GM18499 (cell line): Measurements from ENCODE around the gene PZP.
"Not testable (repeated sequence)": the region's sequence is repeated elsewhere in the genome, so short reads cannot be mapped to it uniquely, and the experiment has no call there.

Experiments used
- ATAC-seq: cut with Tn5 transposase; IDR thresholded peaks from one replicate; pipeline ENCODE4 v1.9.1; 2021; ENCODE audit warnings: moderate number of reproducible peaks; ENCODE audit not compliant: insufficient read depth, unreplicated experiment

Gene PZP

GRCh38 chr12:9198012-9198411 is 10.2 kb downstream of the PZP start:
- ATAC-seq = no peak

GRCh38 chr12:9184276-9184675 is 23.9 kb downstream of the PZP start:
- ATAC-seq = no peak

- no peak for ATAC-seq
These were observed 27.4 kb downstream of the PZP start for GRCh38 chr12:9180810-9181209.

- ATAC-seq = no peak
These were observed 28.4 kb downstream of the PZP start for GRCh38 chr12:9179781-9180180.

- ATAC-seq = no peak
These were observed 38.1 kb downstream of the PZP start for GRCh38 chr12:9169979-9170634.

GRCh38 chr12:9167345-9167744 is 40.9 kb downstream of the PZP start:
- not testable (repeated sequence) for ATAC-seq

GRCh38 chr12:9163392-9163791 is 44.8 kb downstream of the PZP start:
- ATAC-seq = no peak

- ATAC-seq = no peak
These were observed 52.1 kb downstream of the PZP start for GRCh38 chr12:9156119-9156518.

GRCh38 chr12:9149372-9149771 is 58.8 kb downstream of the PZP start:
- ATAC-seq = no peak

GRCh38 chr12:9148926-9149325 is 59.3 kb downstream of the PZP start:
- no peak for ATAC-seq

- ATAC-seq = no peak
These were observed 60.7 kb downstream of the PZP start for GRCh38 chr12:9147461-9147860.

GRCh38 chr12:9144730-9145106 is 63.5 kb downstream of the PZP start:
- ATAC-seq = no peak

- ATAC-seq = no peak
These were observed 64.1 kb downstream of the PZP start for GRCh38 chr12:9143929-9144729.

- ATAC-seq = no peak
These were observed 65.1 kb downstream of the PZP start for GRCh38 chr12:9143137-9143536.

GRCh38 chr12:9139588-9140290 is 68.5 kb downstream of the PZP start:
- not testable (repeated sequence) for ATAC-seq

GRCh38 chr12:9135903-9136310 is 72.3 kb downstream of the PZP start:
- ATAC-seq = no peak

- ATAC-seq = no peak
These were observed 73.1 kb downstream of the PZP start for GRCh38 chr12:9134981-9135628.

GRCh38 chr12:9133216-9133916 is 74.8 kb downstream of the PZP start:
- ATAC-seq = no peak

- no peak for ATAC-seq
These were observed 76.1 kb downstream of the PZP start for GRCh38 chr12:9132008-9132535.

- ATAC-seq = no peak
These were observed 78.0 kb downstream of the PZP start for GRCh38 chr12:9130244-9130643.
